Measurements from ENCODE around the gene FERMT3.

GRCh38 chr11:64218628-64219353 lies 12.3 kb downstream of the FERMT3 start:
- no peak for TF ChIP-seq TAF1 (IDR thresholded peaks at IDR 0.05; ENCODE audit: low read depth, low read length)
- TF ChIP-seq POLR2AphosphoS5 (IDR thresholded peaks at IDR 0.05; ENCODE audit: low read depth, low read length), result no peak
